H1 (cell line): ENCODE results near the gene PAXX. TPM values are rescaled to one million over a fixed set of nuclear protein-coding genes. Genes with fewer than 3 reads are reported as not detected.

Source experiments
- CREB1 ChIP-seq: IDR thresholded peaks from 2 replicates; pipeline ENCODE4 v1.6.1; 2012; ENCODE audit warnings: inconsistent platforms
- POLR2AphosphoS5 ChIP-seq: IDR thresholded peaks from 2 replicates; pipeline ENCODE4 v1.6.1; 2011; ENCODE audit warnings: low read depth, low read length
- SP2 ChIP-seq: IDR thresholded peaks from 2 replicates; pipeline ENCODE4 v1.6.1; 2012; ENCODE audit warnings: mild to moderate bottlenecking, low read length, inconsistent platforms
- YY1 ChIP-seq: IDR thresholded peaks from 2 replicates; pipeline ENCODE4 v1.6.1; 2011; ENCODE audit warnings: low read depth, mild to moderate bottlenecking, low read length
- polyA plus RNA-seq, 7 experiments: library from polyadenylated mRNA; depleted of rRNA in 3 of 7; stranded (reverse) in 5 of 7; unstranded in 2 of 7; fragments of >200 nt in 5 of 7; fragments of 200-250 nt in 2 of 7; gene quantifications; 1 replicate in 5 of 7; 2 replicates in 1 of 7; 4 replicates in 1 of 7; pipeline versions ENCODE4 v1.2.1 to v1.2.3, GENCODE V29; 2011 to 2013; ENCODE audit warnings: missing spikeins in 2 of 7, mixed read lengths in 2 of 7
- total RNA-seq: library from RNA; stranded (reverse); fragmentation: NEBNext Ultra II Directional; extraction: Animal tissue kit (Norgen Biotek cat#: 25700); gene quantifications from 2 replicates; pipeline ENCODE4 v1.2.1, GENCODE V29; 2021

Gene PAXX
- total and polyA plus RNA-seq, 2 of the 8 experiments (the other 6 are each of a cell fraction or from before 2014, with no cell fraction given), result 43.4 to 45.9 TPM

DNA sequence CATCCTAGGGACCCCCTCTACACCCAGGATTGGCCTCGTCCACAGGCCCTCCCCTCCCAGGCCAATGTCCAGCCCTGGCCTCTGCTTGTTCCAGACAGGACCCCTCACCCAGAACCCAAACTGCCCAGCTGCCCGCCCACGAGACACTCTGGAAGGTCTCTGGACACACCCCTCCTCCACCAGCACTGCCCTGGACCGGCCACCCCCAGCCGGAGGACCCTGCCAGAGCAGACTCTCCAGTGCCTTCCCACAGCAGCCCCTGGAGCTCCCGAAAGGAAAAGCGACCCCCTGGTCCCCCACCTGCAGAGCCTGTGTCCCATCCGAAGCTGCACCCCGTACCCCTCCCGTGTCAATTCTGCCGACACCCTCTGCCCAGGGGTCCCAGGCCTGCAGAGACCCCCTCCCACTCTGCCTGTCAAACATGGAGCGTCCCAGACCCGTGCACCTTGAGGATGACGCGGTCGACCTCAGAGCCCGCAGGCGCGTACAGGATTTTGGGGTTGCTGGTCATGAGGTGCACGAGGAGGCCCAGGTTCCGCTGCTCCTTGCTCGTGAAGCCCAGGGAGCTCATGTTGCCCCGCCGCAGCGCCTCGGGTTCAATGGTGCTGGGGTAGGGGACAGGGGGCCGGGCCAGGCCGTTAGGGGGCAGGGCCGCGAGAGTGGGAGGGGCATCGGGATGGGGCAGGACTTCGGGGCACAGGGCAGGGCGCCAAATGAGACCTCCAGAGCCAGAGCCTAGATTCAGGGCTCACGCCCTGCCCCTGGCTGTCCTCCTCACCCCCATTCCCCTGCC, 27.9 kb downstream of the PAXX start (continued):
- no peak for TF ChIP-seq SP2
- TF ChIP-seq YY1, result no peak
- no peak for TF ChIP-seq POLR2AphosphoS5
- TF ChIP-seq CREB1, result no peak
